ENCODE results near the gene CLPTM1L. TPM values are rescaled to one million over a fixed set of nuclear protein-coding genes. Genes with fewer than 3 reads are reported as not detected.

CLPTM1L gene
- polyA plus RNA-seq, 1 experiment, result 145 TPM

DNA sequence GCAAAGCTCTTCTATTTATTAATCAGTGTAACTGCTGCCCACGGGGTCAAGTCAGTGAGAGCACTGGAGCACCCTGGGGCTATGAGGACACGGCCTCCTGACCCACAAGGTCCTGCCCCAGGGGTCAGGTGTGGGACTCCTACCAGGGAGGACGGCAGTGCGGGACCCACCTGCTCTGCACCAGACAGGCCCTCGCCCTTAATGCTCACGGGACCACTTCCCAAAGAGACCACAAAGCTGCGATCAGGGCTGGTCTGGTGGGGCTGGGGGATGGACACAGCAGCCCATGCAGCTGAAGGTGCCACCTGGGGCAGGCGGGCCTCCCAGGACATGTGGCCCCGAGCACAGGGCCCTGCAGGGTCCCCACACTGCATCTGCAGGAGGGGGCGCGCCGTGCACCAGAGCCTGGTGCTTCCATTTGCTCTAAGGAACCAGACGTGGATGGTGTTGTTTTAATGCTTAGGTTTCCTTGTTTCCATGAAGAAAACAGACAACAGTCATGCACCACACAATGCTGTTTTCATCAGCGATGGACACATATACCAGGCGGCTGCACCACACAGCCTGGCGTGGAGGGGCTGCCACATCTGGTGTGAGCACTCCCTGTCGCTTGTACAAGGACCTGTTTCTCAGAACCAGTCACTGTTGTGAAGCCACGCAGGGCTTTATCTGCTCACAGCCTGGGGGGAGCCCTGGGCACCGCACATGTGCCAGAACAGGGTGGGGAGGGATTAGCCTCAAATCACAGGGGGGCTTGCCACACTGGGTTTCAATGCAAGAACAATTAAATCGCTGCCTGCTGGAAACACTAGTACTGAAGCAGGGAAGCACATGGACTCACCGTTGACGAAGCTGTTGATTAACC is 22.6 kb downstream of the CLPTM1L start:
- Histone ChIP-seq H3K36me3 (ENCODE audit: control insufficient read depth, insufficient read depth, low read length) (peaks cover 50% of the 10 kb centered on the region), H3K4me3 (ENCODE audit: low read depth, low read length) (no peak overlapping the region), H3K27me3 (ENCODE audit: control insufficient read depth, insufficient read depth, low read length) (no peaks in the 10 kb centered on the region)
- POLR2A ChIA-PET, result no interaction called here
- CTCF ChIA-PET, result interaction anchor here (0.7 to 1.0 kb wide), 2 partner anchors 148 to 235 kb away, joined by 3 read pairs; no protein-coding TSS in a partner anchor
- DNase-seq (ENCODE audit: low read depth), result no peak
- TF ChIP-seq, protein P1, sequence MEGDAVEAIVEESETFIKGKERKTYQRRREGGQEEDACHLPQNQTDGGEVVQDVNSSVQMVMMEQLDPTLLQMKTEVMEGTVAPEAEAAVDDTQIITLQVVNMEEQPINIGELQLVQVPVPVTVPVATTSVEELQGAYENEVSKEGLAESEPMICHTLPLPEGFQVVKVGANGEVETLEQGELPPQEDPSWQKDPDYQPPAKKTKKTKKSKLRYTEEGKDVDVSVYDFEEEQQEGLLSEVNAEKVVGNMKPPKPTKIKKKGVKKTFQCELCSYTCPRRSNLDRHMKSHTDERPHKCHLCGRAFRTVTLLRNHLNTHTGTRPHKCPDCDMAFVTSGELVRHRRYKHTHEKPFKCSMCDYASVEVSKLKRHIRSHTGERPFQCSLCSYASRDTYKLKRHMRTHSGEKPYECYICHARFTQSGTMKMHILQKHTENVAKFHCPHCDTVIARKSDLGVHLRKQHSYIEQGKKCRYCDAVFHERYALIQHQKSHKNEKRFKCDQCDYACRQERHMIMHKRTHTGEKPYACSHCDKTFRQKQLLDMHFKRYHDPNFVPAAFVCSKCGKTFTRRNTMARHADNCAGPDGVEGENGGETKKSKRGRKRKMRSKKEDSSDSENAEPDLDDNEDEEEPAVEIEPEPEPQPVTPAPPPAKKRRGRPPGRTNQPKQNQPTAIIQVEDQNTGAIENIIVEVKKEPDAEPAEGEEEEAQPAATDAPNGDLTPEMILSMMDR (IDR thresholded peaks at IDR 0.05; ENCODE audit: insufficient read depth, low read depth, low read length), result no peak

DNA sequence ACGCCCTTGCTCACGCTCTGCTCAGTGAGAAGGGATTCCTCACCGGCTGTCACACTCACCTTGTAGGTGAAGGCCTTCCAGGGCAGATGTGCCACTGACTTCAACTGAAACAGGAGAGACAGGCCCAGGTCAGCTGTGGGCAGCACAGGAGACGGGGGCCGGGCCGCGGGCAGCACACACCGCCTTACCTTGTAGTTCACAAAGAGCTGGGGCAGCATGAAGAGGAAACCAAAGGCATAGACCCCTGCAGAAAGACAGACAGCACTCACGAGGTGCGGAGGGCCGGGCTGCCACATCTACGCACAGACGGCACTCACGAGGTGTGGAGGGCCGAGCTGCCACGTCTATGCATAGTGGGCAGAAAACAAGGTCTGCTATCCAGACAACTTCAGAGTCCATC is 23.3 kb downstream of the CLPTM1L start:
- CTCF ChIA-PET, result interaction anchor here (0.7 kb wide), 1 partner anchor 148 kb away, joined by 3 read pairs; no protein-coding TSS in a partner anchor
- Histone ChIP-seq H3K27me3 (ENCODE audit: control insufficient read depth, insufficient read depth, low read length) (no peaks in the 10 kb centered on the region), H3K36me3 (ENCODE audit: control insufficient read depth, insufficient read depth, low read length) (peaks cover 50% of the 10 kb centered on the region), H3K4me3 (ENCODE audit: low read depth, low read length) (no peak overlapping the region)
- TF ChIP-seq, protein P1 (IDR thresholded peaks at IDR 0.05; ENCODE audit: insufficient read depth, low read depth, low read length), result no peak
- DNase-seq (ENCODE audit: low read depth), result no peak
- POLR2A ChIA-PET, result no interaction called here

DNA sequence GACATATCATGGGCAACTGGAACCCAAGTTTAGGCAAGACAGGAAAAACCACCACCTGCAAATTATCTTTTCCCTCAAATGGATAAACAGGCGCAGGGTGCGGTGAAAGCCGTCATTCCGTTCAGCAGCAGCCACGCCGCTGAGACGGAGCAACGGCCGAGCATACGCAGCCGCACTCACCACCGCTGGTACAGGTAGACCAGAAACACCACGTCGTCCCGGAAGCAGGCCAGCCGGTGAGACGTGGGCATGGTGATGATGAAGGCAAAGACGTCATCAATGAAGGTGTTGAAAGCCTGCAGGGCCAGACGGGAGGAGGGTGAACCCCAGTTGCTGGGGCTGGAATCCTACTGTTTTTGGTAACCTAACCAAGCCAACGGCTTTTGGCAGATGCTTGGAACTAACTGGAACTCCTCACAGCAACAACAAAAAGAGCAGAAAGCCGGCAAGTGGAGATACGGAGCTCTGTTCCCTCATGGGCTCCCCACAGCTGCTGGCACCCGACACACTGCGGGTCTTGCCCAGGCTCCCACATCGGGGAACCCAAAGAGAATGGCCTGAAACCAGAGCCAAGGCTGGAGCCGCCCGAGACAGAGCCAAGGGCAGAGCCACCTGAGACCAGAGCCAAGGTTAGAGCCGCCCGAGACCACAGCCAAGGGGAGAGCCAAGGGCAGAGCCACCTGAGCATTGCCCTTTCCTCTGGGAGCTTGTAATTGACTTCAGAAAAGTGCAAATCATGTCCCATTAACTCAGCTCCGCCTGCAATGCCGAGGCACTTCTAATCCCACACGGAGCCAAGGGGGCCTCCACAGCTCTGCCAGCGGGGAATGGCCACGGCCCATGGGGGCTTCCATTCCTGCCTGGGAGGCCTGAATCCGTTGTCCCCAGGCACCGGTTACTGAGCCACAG is 24.2 kb downstream of the CLPTM1L start:
- TF ChIP-seq, protein P1 (IDR thresholded peaks at IDR 0.05; ENCODE audit: insufficient read depth, low read depth, low read length), result no peak
- ChIA-PET POLR2A (no interaction called here), CTCF (interaction anchor here (0.8 kb wide), 1 partner anchor 324 kb away, joined by 3 read pairs; no protein-coding TSS in a partner anchor)
- DNase-seq (ENCODE audit: low read depth), result no peak
- H3K4me3 ChIP-seq (ENCODE audit: low read depth, low read length), result no peak overlapping the region
- no peaks in the 10 kb centered on the region for H3K27me3 ChIP-seq (ENCODE audit: control insufficient read depth, insufficient read depth, low read length)
- H3K36me3 ChIP-seq (ENCODE audit: control insufficient read depth, insufficient read depth, low read length), result peaks cover 50% of the 10 kb centered on the region

DNA sequence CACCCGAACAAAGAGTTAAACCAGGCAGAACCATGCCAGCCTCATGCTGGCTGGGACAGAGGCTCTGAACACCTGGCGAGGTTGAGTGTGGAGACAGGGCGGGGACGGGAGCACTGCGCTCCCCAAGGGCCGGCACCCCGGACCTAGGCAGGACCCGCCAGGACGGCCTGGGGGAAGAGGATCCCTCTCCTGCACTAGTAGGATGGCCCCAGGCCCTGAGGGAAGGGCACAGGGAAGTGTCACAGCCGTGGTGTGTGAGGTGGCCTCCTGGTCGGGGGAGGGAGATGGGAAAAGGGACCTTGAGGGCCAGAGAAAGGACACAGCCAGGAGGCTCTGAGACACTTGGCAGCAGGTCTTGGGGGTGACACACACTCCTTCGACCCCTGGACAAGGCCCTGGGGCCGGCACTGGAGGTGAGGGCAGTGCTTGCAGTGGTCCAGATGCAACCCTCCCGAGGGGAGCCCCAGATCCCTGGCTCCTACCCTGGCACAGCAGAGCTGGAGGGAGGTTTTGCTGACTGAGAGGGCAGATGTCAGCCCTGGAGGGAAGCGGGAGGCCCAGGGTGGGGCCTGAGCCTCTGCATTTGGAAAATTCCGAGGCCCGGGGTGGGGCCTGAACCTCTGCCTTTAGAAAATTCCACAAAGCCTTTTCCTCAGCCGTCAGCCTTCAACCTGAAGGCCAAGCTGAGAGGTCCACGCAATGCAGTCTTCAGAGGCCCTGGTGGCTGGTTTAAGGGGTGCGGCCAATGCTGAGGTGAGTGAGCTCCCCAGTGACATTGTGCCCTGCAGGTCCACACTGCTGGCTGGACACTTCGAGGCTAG is 25.3 kb downstream of the CLPTM1L start:
- CTCF ChIA-PET, result interaction anchor here (0.8 kb wide), 1 partner anchor 325 kb away, joined by 3 read pairs; no protein-coding TSS in a partner anchor
- no peaks in the 10 kb centered on the region for H3K27me3 ChIP-seq (ENCODE audit: control insufficient read depth, insufficient read depth, low read length)
- DNase-seq (ENCODE audit: low read depth), result no peak
- no peak overlapping the region for H3K4me3 ChIP-seq (ENCODE audit: low read depth, low read length)
- POLR2A ChIA-PET, result no interaction called here
- H3K36me3 ChIP-seq (ENCODE audit: control insufficient read depth, insufficient read depth, low read length), result peaks cover 42% of the 10 kb centered on the region
- TF ChIP-seq, protein P1 (IDR thresholded peaks at IDR 0.05; ENCODE audit: insufficient read depth, low read depth, low read length), result no peak
